Pancreas (tissue), 10 donors: ENCODE measurements around the gene CCDC78. TPM values are rescaled to one million over a fixed set of nuclear protein-coding genes. Genes with fewer than 3 reads are reported as not detected.
A peak's percentile ranks its signal among the peaks of the same experiment; 100 is the strongest.

Experiments used
- ATAC-seq, 4 donors: fragments of 200-7000 bp; cut with Tn5 transposase; one replicate each; pipeline versions ENCODE4 v1.8.0 to v1.9.1; 2020; ENCODE audit warnings: mild to moderate bottlenecking in 4 of 4, moderate library complexity in 4 of 4
- DNase-seq, 6 donors: peaks; one replicate each; pipeline ENCODE4 v3.0.0-alpha.2; 2020
- FAIRE-seq: peaks from 2 replicates; lab custom pipeline; 2012; peaks lifted over from hg19 to GRCh38; lab: Jason Lieb, UNC
- H3K27ac ChIP-seq, 4 donors: fragments of 200-600 bp; sonication (generic); 1 replicate in 3 of 4; 2 replicates in 1 of 4; pipeline versions ENCODE4 v1.5.0 to v1.8.0; 2020
- H3K27me3 ChIP-seq, 4 donors: fragments of 200-600 bp; one replicate each; pipeline ENCODE4 v1.8.0; 2021
- H3K36me3 ChIP-seq, 3 donors: fragments of 200-600 bp; sonication (generic) in 1 of 3; one replicate each; pipeline versions ENCODE4 v1.5.0 to v1.8.0; 2020 to 2021
- H3K4me1 ChIP-seq, 3 donors: fragments of 200-600 bp; one replicate each; pipeline ENCODE4 v1.8.0; 2021
- H3K4me3 ChIP-seq, 4 donors: fragments of 200-600 bp; sonication (generic) in 2 of 4; one replicate each; pipeline versions ENCODE4 v1.5.0 to v1.8.0; 2020 to 2021
- H3K9me3 ChIP-seq, 4 donors: fragments of 200-600 bp; one replicate each; pipeline ENCODE4 v1.8.0; 2021
- WGBS, 2 donors: extraction: QIAGEN DNeasy Blood & Tissue Kit; methylation state at CpG; one replicate each; pipeline ENCODE4 v1.1.7; 2013; 5-methylcytosine and 5-hydroxymethylcytosine counted together
- intact Hi-C, 3 donors: fragments of 100-400 bp; cut with DNase I; formaldehyde crosslinking; loops; one replicate each; pipeline versions ENCODE4 v1.11.1 to v1.14.2; 2022
- polyA plus RNA-seq, 2 donors: library from polyadenylated mRNA; stranded (reverse); fragments of 200-250 nt; gene quantifications; one replicate each; pipeline ENCODE4 v1.2.3, GENCODE V29; 2013
- total RNA-seq, 6 donors: library from RNA; stranded (reverse); fragmentation: NEBNext Ultra II Directional in 4 of 6; extraction: Animal tissue kit (Norgen Biotek cat#: 25700) in 4 of 6; gene quantifications; one replicate each; pipeline versions ENCODE4 v1.2.1 to v1.2.4, GENCODE V29; 2021 to 2023
- TF ChIP-seq, protein P1 (sequence below), 4 donors: fragments of 200-600 bp; sonication (generic) in 3 of 4; IDR thresholded peaks; one replicate each; pipeline versions ENCODE4 v1.5.0 to v1.8.0; 2021; ENCODE audit warnings: antibody characterized with exemption in 4 of 4
- donor health status: healthy with polysubstance abuse.
- donor health status: DM: no; HTN: no; CAD: no; lungs with moderate emphysema.
- donor health status: DM: no; HTN: no; CAD: no.
- donor health status: control.
- donor health status: control.
- donor health status: Bipolar disorder and iron deficiency.
- donor health status: DM: yes; HTN: yes; CAD: no.
- donor health status: DM: no; HTN: no; CAD: no.
- donor health status: DM: no; HTN: no; CAD: no.
- donor health status: DM: yes; HTN: yes; CAD: no.

The CCDC78 gene
- total and polyA plus RNA-seq, 8 donors = 0.16 to 7.7 (median 0.46) TPM

DNA sequence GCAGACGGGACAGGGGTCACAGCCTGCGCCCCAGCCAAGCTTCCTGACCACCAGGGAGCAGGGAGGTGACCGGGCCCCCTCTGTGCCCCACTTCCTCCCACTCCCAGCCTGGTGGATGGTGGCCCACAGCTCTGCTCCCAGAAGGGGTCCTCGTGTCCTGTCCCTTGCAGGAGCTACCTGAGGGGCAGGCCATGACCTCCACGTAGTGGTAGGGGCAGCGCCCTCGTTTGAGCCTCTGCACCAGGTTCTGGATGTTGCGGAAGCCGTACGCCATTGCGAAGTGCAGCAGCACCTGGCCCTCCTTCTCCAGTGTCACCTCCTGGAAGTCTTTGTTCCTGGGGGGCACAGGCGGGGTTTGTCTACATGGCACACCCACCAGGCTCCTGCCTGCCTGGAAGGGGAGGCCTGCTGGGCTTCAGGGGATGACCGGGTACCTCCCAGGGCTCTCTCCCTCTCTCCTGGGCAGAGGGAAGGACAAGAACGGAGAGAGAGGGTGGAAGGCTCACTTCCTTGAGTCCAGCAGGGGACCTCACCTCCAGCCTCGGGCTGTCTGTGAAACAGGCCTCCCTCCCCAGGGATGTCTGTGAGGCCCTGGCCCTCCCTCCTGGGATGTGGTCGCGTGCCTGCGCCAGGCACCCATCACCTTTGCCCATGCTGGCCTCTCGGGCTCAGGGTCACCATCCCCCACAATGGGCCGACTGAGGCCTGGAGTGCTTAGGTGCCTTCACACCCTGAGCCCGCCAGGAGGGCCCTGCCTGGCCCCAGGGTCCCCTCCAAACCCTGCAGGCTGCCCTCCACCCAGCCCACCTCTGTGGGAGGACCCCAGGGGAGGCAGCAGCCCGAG lies 4.6 kb upstream of the CCDC78 start:
- TF ChIP-seq, protein P1, sequence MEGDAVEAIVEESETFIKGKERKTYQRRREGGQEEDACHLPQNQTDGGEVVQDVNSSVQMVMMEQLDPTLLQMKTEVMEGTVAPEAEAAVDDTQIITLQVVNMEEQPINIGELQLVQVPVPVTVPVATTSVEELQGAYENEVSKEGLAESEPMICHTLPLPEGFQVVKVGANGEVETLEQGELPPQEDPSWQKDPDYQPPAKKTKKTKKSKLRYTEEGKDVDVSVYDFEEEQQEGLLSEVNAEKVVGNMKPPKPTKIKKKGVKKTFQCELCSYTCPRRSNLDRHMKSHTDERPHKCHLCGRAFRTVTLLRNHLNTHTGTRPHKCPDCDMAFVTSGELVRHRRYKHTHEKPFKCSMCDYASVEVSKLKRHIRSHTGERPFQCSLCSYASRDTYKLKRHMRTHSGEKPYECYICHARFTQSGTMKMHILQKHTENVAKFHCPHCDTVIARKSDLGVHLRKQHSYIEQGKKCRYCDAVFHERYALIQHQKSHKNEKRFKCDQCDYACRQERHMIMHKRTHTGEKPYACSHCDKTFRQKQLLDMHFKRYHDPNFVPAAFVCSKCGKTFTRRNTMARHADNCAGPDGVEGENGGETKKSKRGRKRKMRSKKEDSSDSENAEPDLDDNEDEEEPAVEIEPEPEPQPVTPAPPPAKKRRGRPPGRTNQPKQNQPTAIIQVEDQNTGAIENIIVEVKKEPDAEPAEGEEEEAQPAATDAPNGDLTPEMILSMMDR (IDR thresholded peaks at IDR 0.05) = no peak
- WGBS, 2 donors = 88 to 92% methylated on average over 21 to 22 of the region's 22 CpGs
- H3K4me1 ChIP-seq = peaks cover 9 to 16% (median 14%) of the 10 kb centered on the region in 3 donors
- no peak for FAIRE-seq
- H3K27ac ChIP-seq = no peak overlapping the region
- no peaks in the 10 kb centered on the region for H3K27me3 ChIP-seq
- intact Hi-C loops = no loop called here
- H3K9me3 ChIP-seq = no peaks in the 10 kb centered on the region
- H3K36me3 ChIP-seq = peaks cover 0 to 24% (median 0%) of the 10 kb centered on the region in 3 donors
- H3K4me3 ChIP-seq = no peak overlapping the region
- DNase-seq = peak in 3 of 6 donors; percentile 18 to 74 (median 50)
- no peak for ATAC-seq

DNA sequence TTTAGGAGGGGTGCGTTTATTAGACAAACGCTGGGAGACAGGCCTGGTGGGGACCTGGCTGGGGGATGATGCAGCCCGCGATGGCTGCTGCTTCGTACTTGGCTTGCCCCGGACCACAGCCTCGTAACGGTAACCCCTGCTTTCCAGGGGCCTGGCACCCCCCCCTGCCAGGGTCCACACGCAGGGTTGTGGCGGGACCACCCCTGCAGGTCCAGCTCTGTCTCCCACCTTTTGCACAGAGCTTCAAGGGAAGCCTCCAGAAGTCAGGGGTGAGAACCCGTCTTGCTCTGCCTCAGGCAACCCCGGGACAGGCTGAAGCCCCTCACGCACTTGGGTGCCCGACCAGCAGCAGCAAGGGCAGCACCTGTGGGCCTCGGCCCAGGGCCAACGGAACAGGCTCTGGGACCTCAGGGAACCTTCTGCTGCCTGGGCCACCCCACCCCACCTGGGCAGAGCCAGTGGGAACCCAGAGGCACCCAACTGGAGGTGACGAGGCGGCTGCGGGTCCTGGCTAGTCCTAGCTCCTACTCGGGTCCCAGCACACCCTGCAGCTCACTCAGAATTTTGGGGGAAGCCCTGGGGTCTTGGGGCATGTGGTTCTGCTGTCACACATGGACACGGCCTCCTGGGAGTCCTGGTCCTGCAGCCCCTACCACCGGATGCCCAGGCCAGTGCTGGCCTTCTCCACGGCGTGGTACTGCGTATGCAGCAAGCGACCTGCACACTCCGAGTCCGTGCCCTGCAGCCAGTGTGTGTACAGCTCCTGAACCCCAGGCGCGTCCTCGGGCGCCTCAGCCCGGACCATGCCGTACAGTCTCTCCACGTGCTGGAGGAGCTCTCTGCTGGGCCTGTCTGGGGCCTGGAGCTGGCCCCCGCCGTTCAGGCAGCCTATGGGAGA lies 3.8 kb upstream of the CCDC78 start:
- no peak overlapping the region for H3K4me3 ChIP-seq
- peak in 4 of 6 donors; percentile 19 to 84 (median 42) for DNase-seq
- H3K4me1 ChIP-seq = peaks cover 9 to 16% (median 14%) of the 10 kb centered on the region in 3 donors
- H3K9me3 ChIP-seq = no peaks in the 10 kb centered on the region
- H3K27ac ChIP-seq = no peak overlapping the region
- no peaks in the 10 kb centered on the region for H3K27me3 ChIP-seq
- 86 to 89% methylated on average over 37 of the region's 37 CpGs for WGBS, 2 donors
- peaks cover 0 to 19% (median 0%) of the 10 kb centered on the region in 3 donors for H3K36me3 ChIP-seq
- no peak for ATAC-seq
- intact Hi-C loops = no loop called here
- no peak for FAIRE-seq
- TF ChIP-seq, protein P1 (IDR thresholded peaks at IDR 0.05) = no peak

DNA sequence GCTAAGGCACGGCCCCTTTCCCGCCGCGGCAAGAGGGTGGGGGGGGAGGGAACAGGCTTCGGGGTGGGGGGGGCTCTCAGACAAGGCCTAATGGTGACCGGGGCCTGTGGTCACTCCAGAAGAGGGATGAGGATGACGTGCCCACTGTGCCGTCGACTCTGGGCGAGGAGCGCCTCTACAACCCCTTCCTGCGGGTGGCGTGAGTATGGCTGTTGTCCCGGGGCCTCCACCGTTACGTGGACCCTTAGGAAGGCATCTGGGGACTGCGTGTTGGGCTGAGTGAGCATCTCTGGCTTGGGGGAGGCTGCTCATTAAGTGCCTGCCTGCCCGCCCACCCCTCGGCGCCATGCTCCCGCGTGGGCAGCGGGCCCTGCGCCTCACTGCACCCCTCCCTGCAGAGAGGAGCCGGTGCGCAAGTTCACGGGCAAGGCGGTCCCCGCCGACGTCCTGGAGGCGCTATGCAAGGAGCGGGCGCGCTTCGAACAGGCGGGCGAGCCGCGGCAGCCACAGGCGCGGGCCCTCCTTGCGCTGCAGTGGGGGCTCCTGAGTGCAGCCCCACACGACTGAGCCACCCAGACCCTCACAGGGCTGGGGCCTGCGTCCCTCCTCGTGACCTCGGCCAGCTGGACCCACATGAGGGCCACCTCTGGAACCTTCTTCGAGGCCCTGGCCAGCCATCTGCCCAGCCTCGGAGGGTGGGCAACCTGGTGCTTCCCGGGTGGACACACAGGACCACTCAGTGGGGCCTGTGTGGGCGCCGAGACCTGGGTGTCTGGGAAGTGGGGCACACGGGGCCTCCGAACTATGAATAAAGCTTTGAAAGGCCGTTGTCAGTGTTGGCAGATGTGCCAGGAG lies 2.9 kb upstream of the CCDC78 start:
- DNase-seq (peak in 5 of 6 donors; percentile 7 to 79 (median 46)), ATAC-seq (no peak), FAIRE-seq (no peak)
- intact Hi-C loops = no loop called here
- 49 to 57% methylated on average over 53 to 55 of the region's 55 CpGs for WGBS, 2 donors
- Histone ChIP-seq H3K9me3 (no peaks in the 10 kb centered on the region), H3K4me3 (no peak overlapping the region), H3K36me3 (peaks cover 0 to 19% (median 0%) of the 10 kb centered on the region in 3 donors), H3K27ac (no peak overlapping the region), H3K27me3 (no peaks in the 10 kb centered on the region), H3K4me1 (peaks cover 9 to 16% (median 14%) of the 10 kb centered on the region in 3 donors)
- TF ChIP-seq, protein P1 (IDR thresholded peaks at IDR 0.05) = no peak

DNA sequence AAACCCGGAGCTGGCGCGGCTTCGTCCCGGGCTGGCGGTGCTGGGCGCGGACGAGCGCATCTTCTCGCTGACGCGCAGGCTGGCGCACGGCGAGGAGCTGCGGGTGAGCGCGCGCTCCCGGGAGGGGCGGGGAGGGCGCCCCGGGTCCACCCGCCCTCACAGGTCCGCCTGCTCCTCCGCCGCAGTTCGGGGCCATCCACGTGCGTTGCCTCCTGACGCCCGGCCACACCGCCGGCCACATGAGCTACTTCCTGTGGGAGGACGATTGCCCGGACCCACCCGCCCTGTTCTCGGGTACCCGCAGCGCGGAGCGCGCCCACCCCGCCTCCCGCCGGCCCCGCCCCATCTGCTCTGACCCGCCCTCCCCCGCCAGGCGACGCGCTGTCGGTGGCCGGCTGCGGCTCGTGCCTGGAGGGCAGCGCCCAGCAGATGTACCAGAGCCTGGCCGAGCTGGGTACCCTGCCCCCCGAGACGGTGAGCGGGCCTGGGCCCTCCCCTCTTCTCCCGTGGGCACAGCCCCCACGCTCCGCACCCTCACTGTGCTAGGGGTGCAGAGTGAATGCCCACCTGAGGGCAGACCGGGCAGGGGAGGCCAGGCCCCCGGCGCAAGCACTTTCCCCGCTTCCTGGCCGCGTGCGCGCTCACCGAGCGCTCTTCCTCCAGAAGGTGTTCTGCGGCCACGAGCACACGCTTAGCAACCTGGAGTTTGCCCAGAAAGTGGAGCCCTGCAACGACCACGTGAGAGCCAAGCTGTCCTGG lies 2.1 kb upstream of the CCDC78 start:
- TF ChIP-seq, protein P1 (IDR thresholded peaks at IDR 0.05) = no peak
- H3K9me3 ChIP-seq = no peaks in the 10 kb centered on the region
- ATAC-seq (peak; percentile 20 to 59 (median 57)), FAIRE-seq (no peak), DNase-seq (peak in 5 of 6 donors; percentile 30 to 84 (median 53))
- H3K36me3 ChIP-seq = peaks cover 0 to 12% (median 0%) of the 10 kb centered on the region in 3 donors
- H3K27ac ChIP-seq = no peak overlapping the region
- peaks cover 9 to 16% (median 14%) of the 10 kb centered on the region in 3 donors for H3K4me1 ChIP-seq
- no peaks in the 10 kb centered on the region for H3K27me3 ChIP-seq
- peak overlapping the region in 3 of 4 donors; percentile 10 to 49 (median 30) for H3K4me3 ChIP-seq
- 1% methylated on average over 26 to 80 of the region's 80 CpGs for WGBS, 2 donors
- intact Hi-C loops = no loop called here
